HepG2 (cell line): ENCODE results near the gene EMILIN3.

Source experiments
- CCAR2 ChIP-seq: fragments of 200-400 bp; formaldehyde crosslinking; optimal IDR thresholded peaks from 2 replicates; pipeline ENCODE3; 2018; ENCODE audit warnings: low read depth, mild to moderate bottlenecking, low read length, moderate library complexity
- HNRNPK ChIP-seq: fragments of 200-400 bp; formaldehyde crosslinking; IDR thresholded peaks from 2 replicates; pipeline ENCODE4 v1.6.1; 2018; ENCODE audit warnings: low read length, low read depth, moderate library complexity, mild to moderate bottlenecking; ENCODE audit not compliant: poor library complexity, severe bottlenecking
- MAX ChIP-seq: IDR thresholded peaks from 2 replicates; pipeline ENCODE4 v1.6.1; 2012; ENCODE audit warnings: inconsistent platforms
- MXI1 ChIP-seq: IDR thresholded peaks from 3 replicates; pipeline ENCODE4 v1.6.1; 2012; ENCODE audit warnings: low read depth, low read length, inconsistent platforms, borderline replicate concordance
- NR2F1 ChIP-seq, 2 experiments: fragments of 450-650 bp in 1 of 2; formaldehyde crosslinking in 1 of 2; IDR thresholded peaks; 2 replicates each; pipeline versions ENCODE4 v1.5.0 to v1.6.1; 2016 to 2020; ENCODE audit warnings: mild to moderate bottlenecking in 1 of 2, missing compliant biosample characterization in 1 of 2, missing genetic modification reagents in 1 of 2, moderate library complexity in 1 of 2
- RBFOX2 ChIP-seq: fragments of 200-400 bp; formaldehyde crosslinking; IDR thresholded peaks from 2 replicates; pipeline ENCODE4 v1.6.1; 2017; ENCODE audit warnings: low read depth, mild to moderate bottlenecking, low read length
- STAT5B ChIP-seq: sonication (generic); formaldehyde crosslinking; IDR thresholded peaks from 2 replicates; pipeline ENCODE4 v1.4.0; 2020; ENCODE audit warnings: missing genetic modification reagents
- ZNF256 ChIP-seq: sonication (generic); formaldehyde crosslinking; conservative IDR thresholded peaks from 2 replicates; pipeline ENCODE4 v1.4.0; 2020; ENCODE audit warnings: missing genetic modification reagents
- TF ChIP-seq, protein P1 (sequence below): sonication (generic); formaldehyde crosslinking; IDR thresholded peaks from 2 replicates; pipeline ENCODE4 v1.4.0; 2020; ENCODE audit warnings: missing genetic modification reagents
- TF ChIP-seq, protein P2 (sequence below): sonication (generic); formaldehyde crosslinking; IDR thresholded peaks from 2 replicates; pipeline ENCODE4 v1.8.1; 2023; ENCODE audit warnings: mild to moderate bottlenecking, missing genetic modification reagents
- TF ChIP-seq, protein P3 (sequence below): sonication (generic); formaldehyde crosslinking; IDR thresholded peaks from 2 replicates; pipeline ENCODE4 v1.5.0; 2020; ENCODE audit warnings: mild to moderate bottlenecking, missing genetic modification reagents, moderate library complexity

DNA sequence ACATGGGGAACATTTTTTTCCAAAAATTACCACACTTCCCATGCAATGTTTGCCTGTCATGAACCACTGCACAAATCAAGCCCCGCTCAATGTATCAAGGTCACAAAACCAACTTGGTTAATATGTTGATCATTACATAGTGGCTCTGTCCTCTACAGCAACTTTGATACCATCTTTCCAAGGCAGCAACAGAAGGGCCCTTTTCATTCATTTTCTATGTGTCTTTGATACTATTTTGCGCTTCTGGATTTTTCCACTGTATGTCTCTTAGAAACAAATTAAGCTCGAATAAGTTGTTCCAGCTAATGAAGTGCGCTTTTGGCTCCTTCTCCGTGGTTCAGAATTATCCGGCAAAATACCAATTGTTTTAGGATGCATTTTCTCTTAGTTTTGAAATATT, 50.6 kb downstream of the EMILIN3 start:
- TF ChIP-seq MXI1 (no peak), MAX (no peak), RBFOX2 (no peak), CCAR2 (no peak), NR2F1 (CRISPR knock-in tag; IDR thresholded peaks at IDR 0.05) (no peak), STAT5B (no peak), ZNF256 (no peak), HNRNPK (no peak)
- TF ChIP-seq, protein P1, sequence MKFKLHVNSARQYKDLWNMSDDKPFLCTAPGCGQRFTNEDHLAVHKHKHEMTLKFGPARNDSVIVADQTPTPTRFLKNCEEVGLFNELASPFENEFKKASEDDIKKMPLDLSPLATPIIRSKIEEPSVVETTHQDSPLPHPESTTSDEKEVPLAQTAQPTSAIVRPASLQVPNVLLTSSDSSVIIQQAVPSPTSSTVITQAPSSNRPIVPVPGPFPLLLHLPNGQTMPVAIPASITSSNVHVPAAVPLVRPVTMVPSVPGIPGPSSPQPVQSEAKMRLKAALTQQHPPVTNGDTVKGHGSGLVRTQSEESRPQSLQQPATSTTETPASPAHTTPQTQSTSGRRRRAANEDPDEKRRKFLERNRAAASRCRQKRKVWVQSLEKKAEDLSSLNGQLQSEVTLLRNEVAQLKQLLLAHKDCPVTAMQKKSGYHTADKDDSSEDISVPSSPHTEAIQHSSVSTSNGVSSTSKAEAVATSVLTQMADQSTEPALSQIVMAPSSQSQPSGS (CRISPR knock-in tag) = no peak
- TF ChIP-seq, protein P2, sequence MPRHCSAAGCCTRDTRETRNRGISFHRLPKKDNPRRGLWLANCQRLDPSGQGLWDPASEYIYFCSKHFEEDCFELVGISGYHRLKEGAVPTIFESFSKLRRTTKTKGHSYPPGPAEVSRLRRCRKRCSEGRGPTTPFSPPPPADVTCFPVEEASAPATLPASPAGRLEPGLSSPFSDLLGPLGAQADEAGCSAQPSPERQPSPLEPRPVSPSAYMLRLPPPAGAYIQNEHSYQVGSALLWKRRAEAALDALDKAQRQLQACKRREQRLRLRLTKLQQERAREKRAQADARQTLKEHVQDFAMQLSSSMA = no peak
- TF ChIP-seq, protein P3, sequence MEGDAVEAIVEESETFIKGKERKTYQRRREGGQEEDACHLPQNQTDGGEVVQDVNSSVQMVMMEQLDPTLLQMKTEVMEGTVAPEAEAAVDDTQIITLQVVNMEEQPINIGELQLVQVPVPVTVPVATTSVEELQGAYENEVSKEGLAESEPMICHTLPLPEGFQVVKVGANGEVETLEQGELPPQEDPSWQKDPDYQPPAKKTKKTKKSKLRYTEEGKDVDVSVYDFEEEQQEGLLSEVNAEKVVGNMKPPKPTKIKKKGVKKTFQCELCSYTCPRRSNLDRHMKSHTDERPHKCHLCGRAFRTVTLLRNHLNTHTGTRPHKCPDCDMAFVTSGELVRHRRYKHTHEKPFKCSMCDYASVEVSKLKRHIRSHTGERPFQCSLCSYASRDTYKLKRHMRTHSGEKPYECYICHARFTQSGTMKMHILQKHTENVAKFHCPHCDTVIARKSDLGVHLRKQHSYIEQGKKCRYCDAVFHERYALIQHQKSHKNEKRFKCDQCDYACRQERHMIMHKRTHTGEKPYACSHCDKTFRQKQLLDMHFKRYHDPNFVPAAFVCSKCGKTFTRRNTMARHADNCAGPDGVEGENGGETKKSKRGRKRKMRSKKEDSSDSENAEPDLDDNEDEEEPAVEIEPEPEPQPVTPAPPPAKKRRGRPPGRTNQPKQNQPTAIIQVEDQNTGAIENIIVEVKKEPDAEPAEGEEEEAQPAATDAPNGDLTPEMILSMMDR (CRISPR knock-in tag) = no peak
